Neural cell (in vitro differentiated cells): ENCODE measurements around the gene SKIL. TPM values are rescaled to one million over a fixed set of nuclear protein-coding genes. Genes with fewer than 3 reads are reported as not detected.

ENCODE experiments used
- H2AFZ ChIP-seq: fragments of 200-600, 300-800 bp; sonication (generic), shearing (Covaris generic); 2 replicates; pipeline ENCODE4 v1.6.0; 2014; ENCODE audit warnings: low read depth, mild to moderate bottlenecking, antibody characterized with exemption, low read length, moderate library complexity
- H3F3A ChIP-seq: fragments of 200-600 bp; shearing (Covaris generic); 2 replicates; pipeline ENCODE4 v1.6.1; 2016; ENCODE audit warnings: mild to moderate bottlenecking, moderate library complexity, mixed read lengths, antibody characterized with exemption, low read length; ENCODE audit not compliant: insufficient read depth, poor library complexity, severe bottlenecking
- H3K27ac ChIP-seq: fragments of 200-600, 300-800 bp; sonication (generic), shearing (Covaris generic); 2 replicates; pipeline ENCODE4 v1.5.1; 2014; ENCODE audit warnings: mild to moderate bottlenecking, low read length, moderate library complexity
- H3K27me3 ChIP-seq: fragments of 300-800, 200-600 bp; sonication (generic), shearing (Covaris generic); 2 replicates; pipeline ENCODE4 v1.6.0; 2014; ENCODE audit warnings: mild to moderate bottlenecking, low read depth, low read length, moderate library complexity; ENCODE audit not compliant: insufficient read depth
- H3K36me3 ChIP-seq: fragments of 300-800, 200-600 bp; sonication (generic), shearing (Covaris generic); 2 replicates; pipeline ENCODE4 v1.5.1; 2014; ENCODE audit warnings: mild to moderate bottlenecking, antibody characterized with exemption, low read length, moderate library complexity; ENCODE audit not compliant: insufficient read depth
- H3K4me2 ChIP-seq: fragments of 300-800, 200-600 bp; sonication (generic), shearing (Covaris generic); 2 replicates; pipeline ENCODE4 v1.6.0; 2014; ENCODE audit warnings: mild to moderate bottlenecking, low read length
- H3K4me3 ChIP-seq: fragments of 300-800, 200-600 bp; sonication (generic), shearing (Covaris generic); 2 replicates; pipeline ENCODE4 v1.5.1; 2014; ENCODE audit warnings: mild to moderate bottlenecking, low read length, moderate library complexity
- H3K79me2 ChIP-seq: fragments of 200-600 bp; shearing (Covaris generic); replicated peaks from 2 replicates; pipeline ENCODE4 v1.6.0; 2014; ENCODE audit warnings: mild to moderate bottlenecking, low read length, moderate library complexity; ENCODE audit not compliant: insufficient read depth
- H3K9ac ChIP-seq: fragments of 300-800, 200-600 bp; sonication (generic), shearing (Covaris generic); 2 replicates; pipeline ENCODE4 v1.6.1; 2016; ENCODE audit warnings: mild to moderate bottlenecking, low read length, mixed read lengths
- H3K9me2 ChIP-seq: fragments of 200-600 bp; shearing (Covaris generic); 2 replicates; pipeline ENCODE4 v1.6.1; 2016; ENCODE audit warnings: mild to moderate bottlenecking, low read length, mixed read lengths; ENCODE audit not compliant: insufficient read depth
- H3K9me3 ChIP-seq: fragments of 200-600, 300-800 bp; sonication (generic), shearing (Covaris generic); 2 replicates; pipeline ENCODE4 v1.6.1; 2016; ENCODE audit warnings: mild to moderate bottlenecking, mixed run types, low read length, moderate library complexity, mixed read lengths
- H4K20me1 ChIP-seq: fragments of 200-600 bp; shearing (Covaris generic); 2 replicates; pipeline ENCODE4 v1.6.1; 2016; ENCODE audit warnings: mild to moderate bottlenecking, mixed run types; ENCODE audit not compliant: insufficient read depth
- CTCF ChIP-seq: fragments of 450-650 bp; IDR thresholded peaks from 2 replicates; pipeline ENCODE4 v1.5.1; 2014; ENCODE audit warnings: antibody characterized with exemption, mild to moderate bottlenecking, moderate library complexity; ENCODE audit not compliant: poor library complexity, severe bottlenecking
- EP300 ChIP-seq: fragments of 450-650 bp; conservative IDR thresholded peaks from 2 replicates; pipeline ENCODE4 v1.6.1; 2014; ENCODE audit warnings: antibody characterized with exemption, mild to moderate bottlenecking, moderate library complexity; ENCODE audit not compliant: poor library complexity, severe bottlenecking
- EZH2 ChIP-seq: fragments of 200-600, 300-800 bp; shearing (Covaris generic), sonication (generic); IDR thresholded peaks from 2 replicates; pipeline ENCODE4 v1.6.1; 2014; ENCODE audit warnings: antibody characterized with exemption, low read length, borderline replicate concordance, mild to moderate bottlenecking; ENCODE audit not compliant: insufficient read depth, poor library complexity, severe bottlenecking
- MXI1 ChIP-seq: fragments of 450-650 bp; conservative IDR thresholded peaks from 2 replicates; pipeline ENCODE4 v1.6.1; 2014; ENCODE audit warnings: antibody characterized with exemption, mild to moderate bottlenecking; ENCODE audit not compliant: poor library complexity, severe bottlenecking
- POLR2AphosphoS5 ChIP-seq: IDR thresholded peaks from 2 replicates; pipeline ENCODE4 v1.6.1; 2012
- RAD21 ChIP-seq: fragments of 450-650 bp; conservative IDR thresholded peaks from 2 replicates; pipeline ENCODE4 v1.6.1; 2014; ENCODE audit warnings: antibody characterized with exemption, mild to moderate bottlenecking, moderate library complexity
- REST ChIP-seq: IDR thresholded peaks from 2 replicates; pipeline ENCODE4 v1.6.1; 2012; ENCODE audit warnings: borderline replicate concordance
- SMC3 ChIP-seq: fragments of 450-650 bp; conservative IDR thresholded peaks from 2 replicates; pipeline ENCODE4 v1.6.1; 2014; ENCODE audit warnings: antibody characterized with exemption, mild to moderate bottlenecking, moderate library complexity; ENCODE audit not compliant: poor library complexity
- TAF1 ChIP-seq: IDR thresholded peaks from 2 replicates; pipeline ENCODE4 v1.6.1; 2012; ENCODE audit warnings: low read depth
- polyA plus RNA-seq: library from polyadenylated mRNA; depleted of rRNA; stranded (reverse); fragments of >200 nt; gene quantifications from 2 replicates; pipeline ENCODE4 v1.2.3, GENCODE V29; 2014

Gene SKIL
- polyA plus RNA-seq, 1 donor from 2014 or later, result 36.9 TPM

GRCh38 chr3:170436697-170437096 is 79.2 kb downstream of the SKIL start:
- Histone ChIP-seq H2AFZ (no peak overlapping the region), H3K4me2 (no peak overlapping the region), H3K9ac (no peak overlapping the region), H3F3A (no peaks in the 10 kb centered on the region), H3K4me3 (no peak overlapping the region), H3K27me3 (no peaks in the 10 kb centered on the region), H3K27ac (no peak overlapping the region), H3K79me2 (no peaks in the 10 kb centered on the region), H3K9me3 (no peaks in the 10 kb centered on the region), H3K9me2 (no peaks in the 10 kb centered on the region), H4K20me1 (no peaks in the 10 kb centered on the region), H3K36me3 (no peaks in the 10 kb centered on the region)
- TF ChIP-seq REST (no peak), EP300 (no peak), TAF1 (no peak), MXI1 (no peak), POLR2AphosphoS5 (no peak), EZH2 (no peak), CTCF (no peak), SMC3 (no peak), RAD21 (no peak)

DNA sequence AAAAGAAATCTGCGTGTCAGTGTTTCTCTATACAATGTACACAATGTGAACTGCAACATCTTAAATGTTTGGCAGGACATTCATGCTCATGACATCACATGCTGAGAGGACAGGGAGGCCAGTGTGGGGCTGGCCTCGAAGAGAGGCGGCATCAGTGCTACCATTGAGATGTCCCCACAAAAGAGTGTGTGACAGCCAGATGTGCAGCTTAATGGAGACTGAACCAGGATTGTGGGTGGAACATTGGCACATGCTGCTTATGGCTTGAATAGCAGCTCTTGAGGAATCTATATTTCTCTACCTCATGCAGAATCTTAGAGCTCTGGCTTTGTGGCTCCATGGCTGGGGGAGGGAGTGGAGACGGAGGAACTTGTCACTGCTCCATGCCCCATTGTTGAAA is 79.7 kb downstream of the SKIL start:
- Histone ChIP-seq H3K9me2 (no peaks in the 10 kb centered on the region), H2AFZ (no peak overlapping the region), H3K9ac (no peak overlapping the region), H3K4me3 (no peak overlapping the region), H3K9me3 (no peaks in the 10 kb centered on the region), H3K36me3 (no peaks in the 10 kb centered on the region), H3F3A (no peaks in the 10 kb centered on the region), H3K27me3 (no peaks in the 10 kb centered on the region), H3K4me2 (no peak overlapping the region), H3K79me2 (no peaks in the 10 kb centered on the region), H3K27ac (no peak overlapping the region), H4K20me1 (no peaks in the 10 kb centered on the region)
- TF ChIP-seq SMC3, result no peak
- no peak for TF ChIP-seq REST
- no peak for TF ChIP-seq MXI1
- TF ChIP-seq RAD21, result no peak
- TF ChIP-seq POLR2AphosphoS5, result no peak
- TF ChIP-seq CTCF, result no peak
- no peak for TF ChIP-seq EP300
- TF ChIP-seq EZH2, result no peak
- TF ChIP-seq TAF1, result no peak
